Erythroblast (primary cell): ENCODE data around the gene DAB1.
"Not testable (repeated sequence)": the region's sequence is repeated elsewhere in the genome, so short reads cannot be mapped to it uniquely, and the experiment has no call there.

Source experiments
- DNase-seq, 2 experiments: peaks; one replicate each; lab custom pipeline; 2025; lab: John Stamatoyannopoulos, UW
- GATA1 ChIP-seq: IDR thresholded peaks from 2 replicates; pipeline ENCODE4 v1.6.1; 2011; ENCODE audit warnings: low read depth, mild to moderate bottlenecking, control low read depth, low read length, moderate library complexity
- POLR2A ChIP-seq: IDR thresholded peaks from 2 replicates; pipeline ENCODE4 v1.6.1; 2011; ENCODE audit warnings: mild to moderate bottlenecking, low read length

The DAB1 gene

DNA sequence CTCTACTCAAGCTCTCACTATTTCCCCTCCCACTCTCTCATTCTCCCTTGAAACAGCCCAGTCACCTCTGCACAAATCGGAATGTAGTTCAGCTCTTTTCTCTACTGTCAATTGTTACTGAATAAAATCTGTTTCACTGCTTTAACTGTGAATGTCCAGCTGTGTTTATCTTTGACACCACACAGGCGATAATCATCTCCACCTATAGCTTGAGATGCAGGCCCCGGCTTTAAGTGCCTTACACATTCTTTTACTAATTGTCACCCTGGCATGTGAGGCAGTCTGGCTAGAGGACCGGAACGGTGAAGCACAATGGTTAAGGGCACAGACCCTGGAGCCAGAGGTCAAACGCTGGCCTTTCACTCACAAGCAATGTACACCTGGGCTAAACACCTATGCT, 335.2 kb downstream of the DAB1 start:
- TF ChIP-seq POLR2A = no peak
- no peak for TF ChIP-seq GATA1
- DNase-seq = no peak

DNA sequence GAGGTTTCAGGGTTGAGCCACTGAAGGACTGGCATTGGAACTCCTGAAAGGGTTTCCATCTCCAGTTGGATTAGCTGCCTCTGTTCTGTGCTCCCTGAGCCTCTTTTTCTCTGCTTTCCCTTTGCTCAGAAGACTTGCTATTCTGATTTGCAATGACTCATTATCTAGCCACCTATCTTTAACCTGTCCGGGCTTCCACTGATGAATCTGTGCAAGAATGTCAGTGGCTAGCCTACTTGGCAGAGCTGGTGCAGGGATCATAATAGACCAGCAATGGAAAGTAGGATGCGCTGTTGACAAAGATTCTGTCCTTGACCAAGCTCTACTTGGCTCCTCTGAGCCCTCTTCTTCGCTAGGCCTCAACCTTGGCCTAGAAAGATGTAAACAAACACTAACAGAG, 336.2 kb downstream of the DAB1 start:
- DNase-seq = not testable (repeated sequence)

DNA sequence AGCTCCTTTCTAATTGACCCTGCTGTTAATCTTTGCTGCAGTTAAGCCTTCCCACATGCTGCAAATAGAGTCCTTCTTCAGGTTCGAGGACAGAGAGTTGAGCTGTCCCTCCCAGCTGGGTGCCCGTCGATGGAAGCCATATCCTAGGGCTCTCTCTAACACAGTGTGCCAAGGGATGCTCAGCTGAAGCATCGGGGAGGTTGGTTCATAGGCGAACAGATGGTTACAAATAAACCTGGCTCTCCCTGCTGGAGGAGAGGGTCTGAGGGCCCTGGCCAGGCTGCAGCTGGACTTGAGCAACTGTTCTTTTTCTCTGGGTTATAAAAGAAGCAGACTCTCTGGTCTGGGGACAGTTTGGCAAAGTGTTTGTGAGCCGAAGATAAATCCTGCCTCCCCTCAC, 337.7 kb downstream of the DAB1 start:
- no peak for DNase-seq
- TF ChIP-seq POLR2A (no peak), GATA1 (no peak)

DNA sequence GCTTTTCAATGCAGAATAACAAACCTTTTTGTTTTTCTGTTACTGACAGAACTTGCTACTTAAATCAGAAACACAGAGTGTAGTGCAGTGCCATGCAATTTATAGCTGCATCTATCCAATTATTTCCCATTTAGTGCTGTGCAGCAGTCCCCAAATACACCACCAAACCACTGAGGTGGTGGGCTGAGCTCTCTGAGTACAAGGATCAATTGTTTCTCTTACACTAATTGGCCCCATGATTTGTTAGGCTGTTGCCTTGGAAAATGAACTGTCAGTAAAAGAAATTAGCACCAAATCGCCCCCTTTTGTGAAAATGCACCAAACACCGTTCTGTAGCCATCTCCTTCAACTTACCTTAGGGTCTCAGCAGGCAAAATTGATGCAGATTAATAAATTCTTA, 339.2 kb downstream of the DAB1 start:
- TF ChIP-seq POLR2A (no peak), GATA1 (no peak)
- no peak for DNase-seq

DNA sequence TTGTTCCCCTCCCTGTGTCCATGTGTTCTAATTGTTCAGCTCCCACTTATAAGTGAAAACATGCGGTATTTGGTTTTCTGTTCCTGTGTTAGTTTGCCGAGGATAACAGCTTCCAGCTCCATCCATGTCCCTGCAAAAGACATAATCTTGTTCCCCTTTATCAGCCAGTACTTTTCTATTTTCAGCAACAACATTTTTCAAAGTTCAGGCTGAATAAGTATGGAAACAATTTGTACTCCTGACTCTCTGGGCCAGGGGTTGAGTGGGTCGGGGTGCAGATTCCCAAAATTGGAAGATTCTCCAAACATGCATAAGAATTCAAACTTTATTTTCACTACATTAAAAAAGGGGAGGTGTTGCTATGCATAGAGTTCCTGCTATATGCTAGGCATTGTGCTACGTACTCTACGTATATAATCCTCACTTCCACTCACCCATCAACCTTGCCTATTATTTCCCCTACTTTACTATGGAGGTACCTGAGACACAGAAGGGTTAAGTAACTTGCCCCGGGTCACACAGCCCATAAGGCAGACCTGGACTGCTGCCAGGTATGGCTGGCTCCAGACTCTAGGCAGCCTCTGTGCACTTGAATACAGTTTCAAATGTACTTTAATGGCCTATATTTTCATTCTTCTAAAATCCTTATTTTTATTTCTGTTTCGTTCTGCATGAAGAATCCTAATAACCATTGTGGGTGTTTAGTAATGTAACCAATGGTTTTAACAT, 341.0 kb downstream of the DAB1 start:
- no peak for TF ChIP-seq GATA1

DNA sequence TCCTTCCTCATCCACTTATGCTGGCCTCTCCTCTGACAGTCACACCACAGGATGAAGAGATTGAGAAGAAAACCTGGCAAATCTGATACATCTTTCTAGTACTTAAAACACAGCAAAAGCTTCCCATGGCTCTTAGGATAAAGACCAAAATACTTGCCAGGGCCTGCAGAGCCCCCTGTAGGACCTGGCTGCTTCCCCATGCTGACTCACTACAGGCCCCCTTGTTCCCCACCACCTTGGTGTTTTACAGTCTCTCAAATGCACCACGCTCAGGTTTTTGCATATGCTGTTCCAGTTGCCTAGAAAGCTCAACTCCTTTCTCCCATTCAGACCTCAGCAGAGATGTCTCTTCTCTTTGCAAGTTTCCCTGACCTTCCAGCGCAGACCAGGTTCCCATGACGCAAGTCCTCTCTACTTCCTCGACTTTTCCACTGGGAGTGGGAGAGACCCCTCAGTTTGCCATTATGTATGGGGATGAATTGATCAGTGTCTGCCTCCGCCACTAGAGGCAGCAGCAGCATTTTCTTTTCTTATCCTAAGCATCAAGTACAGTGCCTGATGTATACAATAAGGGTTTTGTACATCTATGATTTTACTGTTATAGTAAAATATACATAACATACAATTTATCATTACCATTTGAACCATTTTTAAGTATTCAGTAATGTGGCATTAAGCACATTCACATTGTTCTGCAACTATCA, 344.3 kb downstream of the DAB1 start:
- DNase-seq = peak; percentile 2 to 23
- TF ChIP-seq POLR2A (no peak), GATA1 (no peak)

More for the DNA sequence above, 341.0 kb downstream of the DAB1 start:
- no peak for DNase-seq

DNA sequence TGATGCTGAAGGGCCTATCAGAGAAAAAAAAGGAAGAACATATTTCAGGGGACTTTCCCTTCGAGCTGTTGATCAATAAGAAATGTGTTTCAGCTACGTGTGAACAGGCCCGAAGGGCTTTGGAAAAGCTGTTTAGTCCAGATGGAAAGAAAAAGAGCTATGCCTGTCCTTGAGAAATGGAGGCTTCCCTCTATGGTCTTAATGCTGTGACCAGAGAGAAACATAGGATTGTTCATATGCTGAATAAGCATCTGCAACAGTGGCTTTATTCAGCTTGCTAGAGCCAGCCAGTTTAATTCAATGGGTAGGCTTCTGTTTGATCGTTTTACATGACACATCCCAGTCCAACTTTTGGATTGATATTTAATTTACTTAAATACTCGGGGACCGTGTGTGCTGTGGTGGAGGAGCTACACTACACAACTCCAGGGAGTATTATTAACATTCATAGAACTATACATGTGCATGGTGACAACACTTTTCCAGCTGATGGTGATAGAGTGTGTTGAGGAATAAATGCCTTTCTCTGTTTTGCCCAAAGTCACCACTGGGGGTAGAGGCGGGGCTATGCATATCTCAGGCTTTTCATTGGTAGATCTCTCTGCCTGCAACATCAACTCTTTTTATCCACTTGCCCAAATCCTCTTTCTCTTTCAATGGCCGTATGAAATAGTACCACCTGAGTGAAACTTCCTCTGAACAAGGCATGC, 351.3 kb downstream of the DAB1 start:
- TF ChIP-seq POLR2A (no peak), GATA1 (no peak)
- DNase-seq = peak; percentile 6 to 7

DNA sequence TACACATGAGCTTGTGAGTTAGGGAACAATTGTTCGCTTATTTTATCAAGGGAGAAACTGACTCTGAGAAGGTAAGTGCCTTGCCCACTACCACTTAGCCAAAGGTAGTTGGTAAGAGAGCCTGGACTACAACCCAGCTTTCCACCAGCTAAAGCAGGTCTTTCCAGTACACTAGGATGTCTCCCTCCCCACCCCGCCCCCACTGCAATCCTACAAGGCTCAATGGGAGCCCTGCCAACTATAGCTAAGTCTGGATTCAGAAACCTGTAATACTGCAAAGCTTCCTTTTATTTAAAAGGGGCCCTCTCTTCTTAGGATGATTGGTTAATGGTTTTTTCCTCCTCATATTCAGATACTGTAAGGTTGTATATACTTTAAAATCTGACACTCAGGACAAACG, 356.0 kb downstream of the DAB1 start:
- TF ChIP-seq GATA1 (no peak), POLR2A (no peak)
- DNase-seq = no peak

DNA sequence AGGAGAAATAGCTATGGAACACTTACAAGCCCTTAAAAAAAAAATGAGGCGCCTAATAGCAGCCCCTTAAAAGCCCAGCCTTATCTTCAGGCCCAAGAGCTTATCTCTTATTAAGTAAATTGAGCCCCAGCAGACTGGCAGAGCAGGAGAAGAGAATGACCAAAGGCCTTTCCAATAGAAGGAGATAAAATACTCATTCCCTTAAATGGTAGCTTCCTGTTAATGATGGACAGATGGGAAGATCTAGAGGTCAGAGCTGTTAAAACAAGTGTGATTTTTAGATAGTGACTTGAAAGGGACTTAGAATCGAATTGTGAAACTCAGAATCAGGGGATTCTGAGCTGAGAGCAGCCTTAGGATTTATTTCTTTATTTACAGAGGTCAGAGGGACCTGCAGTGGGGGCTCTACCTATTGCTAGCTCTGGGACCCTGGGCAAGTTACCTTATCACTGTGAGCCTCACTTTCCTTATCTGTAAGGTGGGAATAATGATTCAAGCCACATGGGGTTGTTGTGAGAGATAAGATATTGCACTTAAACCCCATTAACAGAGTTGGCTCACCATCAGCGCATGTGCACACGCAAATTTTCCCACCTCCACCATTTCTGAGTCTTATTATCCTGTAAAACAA, 356.8 kb downstream of the DAB1 start:
- TF ChIP-seq GATA1 (no peak), POLR2A (no peak)
- peak in 1 of 2 experiments; percentile 54 for DNase-seq

DNA sequence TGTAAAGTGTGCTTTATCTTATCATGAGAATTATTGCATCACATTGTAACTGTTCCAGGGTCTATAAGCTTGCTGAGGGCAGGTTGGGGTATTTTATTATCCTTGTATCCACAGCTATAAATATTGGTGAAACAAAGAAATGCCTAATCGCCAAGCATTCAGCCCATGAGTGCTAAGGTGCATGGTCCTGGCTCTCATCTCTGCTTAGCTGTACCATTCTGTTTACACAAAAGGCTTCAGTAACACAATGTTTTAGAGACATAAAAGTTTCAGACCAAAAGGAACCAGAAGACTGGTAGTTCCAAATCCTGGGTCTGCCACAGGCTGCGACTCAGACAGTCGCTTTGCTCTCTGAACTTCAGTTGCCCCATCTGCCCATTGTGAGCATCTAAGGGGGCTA, 358.4 kb downstream of the DAB1 start:
- no peak for DNase-seq
- TF ChIP-seq GATA1 (no peak), POLR2A (no peak)

DNA sequence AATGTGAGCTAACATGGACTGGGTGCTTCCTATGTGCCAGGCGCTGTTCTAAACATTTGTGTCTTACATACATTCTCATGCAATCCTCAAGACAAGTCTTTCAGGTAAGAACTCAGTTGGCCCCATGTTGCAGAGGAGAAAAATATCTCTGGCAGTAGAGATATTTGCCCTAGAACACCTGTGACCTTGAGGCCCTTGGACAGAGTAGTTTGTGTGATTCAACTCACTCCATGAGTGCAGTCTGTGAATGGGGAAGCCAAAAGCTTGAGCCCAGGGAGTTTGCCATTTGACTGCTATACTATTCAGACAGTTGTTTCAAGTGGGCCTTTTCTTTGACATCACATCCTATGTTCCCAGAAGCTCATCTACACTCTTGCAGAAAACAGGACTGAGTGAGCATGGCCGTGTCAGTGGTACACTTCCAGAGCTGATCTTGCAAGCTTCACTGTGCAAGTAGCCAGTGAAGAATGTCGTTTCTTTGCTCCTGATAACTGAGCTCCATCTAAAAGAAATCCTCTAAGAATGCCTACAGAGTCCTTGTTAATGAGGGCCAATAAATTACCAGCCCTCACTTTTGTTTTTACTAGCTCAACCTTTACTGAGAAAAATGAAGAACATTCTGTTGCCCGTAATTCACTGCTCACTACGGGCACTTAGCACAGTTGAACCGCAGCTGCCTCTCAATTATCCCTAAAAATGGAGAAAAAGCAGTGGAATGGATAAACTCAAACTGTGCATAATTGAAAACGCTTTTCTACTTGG, 359.3 kb downstream of the DAB1 start:
- no peak for TF ChIP-seq POLR2A
- no peak for TF ChIP-seq GATA1
- no peak for DNase-seq

DNA sequence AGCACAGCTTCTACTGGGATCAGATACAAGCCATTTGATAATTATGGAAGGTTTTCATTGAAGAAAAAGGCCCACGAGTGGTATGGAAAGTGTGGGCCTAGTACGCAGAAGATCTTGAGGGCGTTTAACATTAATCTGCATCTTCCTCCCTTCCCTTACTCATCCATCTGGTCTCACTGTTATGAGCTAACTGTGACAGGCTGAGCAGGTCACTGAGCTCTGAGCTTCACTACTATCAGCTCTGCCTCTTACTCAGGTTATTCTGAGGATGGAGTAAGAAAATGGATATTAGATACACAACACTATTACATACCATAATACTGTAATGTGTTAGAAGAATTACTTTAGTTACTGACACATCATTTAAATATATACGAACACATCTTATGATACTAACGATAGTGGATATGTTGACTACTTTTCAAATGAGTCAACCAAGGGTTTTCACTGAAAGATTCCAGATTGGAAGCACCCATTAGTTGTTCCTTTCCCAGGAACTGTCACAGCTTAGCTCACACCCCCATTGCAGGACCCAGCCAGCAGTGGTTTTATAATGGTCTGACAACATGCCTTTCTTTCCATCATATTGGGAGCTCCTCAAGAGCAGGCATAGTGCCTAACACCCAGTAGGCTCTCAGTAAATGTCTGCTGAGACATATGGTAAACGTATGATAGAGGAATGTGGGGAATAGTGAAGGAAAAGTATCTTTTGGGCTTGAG, 360.3 kb downstream of the DAB1 start:
- DNase-seq = no peak
- no peak for TF ChIP-seq GATA1
- no peak for TF ChIP-seq POLR2A

DNA sequence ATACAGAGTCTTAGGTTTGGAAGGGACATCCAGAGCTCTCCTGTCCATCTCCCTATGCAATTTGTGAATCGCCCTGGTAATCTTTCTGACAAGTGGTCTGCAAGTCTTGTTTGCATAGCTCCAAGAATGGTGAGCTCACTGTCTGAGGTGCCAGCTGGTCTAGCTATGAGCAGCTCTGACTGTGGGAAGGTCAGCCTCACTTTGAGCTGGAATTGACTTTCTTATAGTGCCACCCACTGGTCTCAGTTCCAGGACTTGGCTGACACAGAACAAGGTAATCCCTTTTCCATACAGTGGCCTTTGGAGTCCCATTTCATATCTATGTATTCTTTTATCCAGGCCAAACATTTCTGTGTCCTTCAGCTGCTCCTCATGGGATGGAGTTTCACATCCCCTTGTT, 362.5 kb downstream of the DAB1 start:
- TF ChIP-seq GATA1 = no peak
- TF ChIP-seq POLR2A = no peak
- no peak for DNase-seq
